K562 (cell line): Measurements from ENCODE around the gene HJV. TPM values are rescaled to one million over a fixed set of nuclear protein-coding genes. Genes with fewer than 3 reads are reported as not detected.

Experiments
- ATAC-seq: fragments of 200-7000 bp; cut with Tn5 transposase; 3 replicates; pipeline ENCODE4 v1.9.1; 2020; ENCODE audit warnings: moderate library complexity
- BruUV-seq: library from RNA; stranded (reverse); fragments of 400-500 nt; replicated peaks from 2 replicates; lab custom pipeline; 2021; lab: Mats Ljungman, UMichigan
- CTCF ChIA-PET: fragments of 300-600 bp; formaldehyde crosslinking; extraction: SDS; loops from one replicate; lab custom pipeline; 2021; ENCODE audit warnings: low intra/inter-chr PET ratio; lab: Yijun Ruan, JAX
- POLR2A ChIA-PET: fragments of 300-600, 350-650 bp; sonication (Branson Sonifier 250); formaldehyde crosslinking; extraction: SDS; loops from one replicate; lab custom pipeline; 2021; ENCODE audit warnings: antibody characterized with exemption, inconsistent platforms; lab: Yijun Ruan, JAX
- DNase-seq, 4 experiments: peaks; one replicate each; pipeline versions ENCODE4 v3.0.0 to v3.0.0-alpha.2; 2011 to 2018; ENCODE audit warnings: low spot score in 3 of 4, mixed read lengths in 3 of 4; ENCODE audit errors: extremely low read depth in 1 of 4
- FAIRE-seq: peaks from 2 replicates; lab custom pipeline; 2011; peaks lifted over from hg19 to GRCh38; lab: Jason Lieb, UNC
- H2AFZ ChIP-seq: 2 replicates; pipeline ENCODE4 v1.6.0; 2011; ENCODE audit warnings: low read depth, low read length, control low read depth, inconsistent platforms
- H3K27ac ChIP-seq: fragments of 200-600 bp; 3 replicates; pipeline ENCODE4 v1.8.0; 2011; ENCODE audit warnings: low read depth, mild to moderate bottlenecking, control low read depth, inconsistent platforms, low read length, moderate library complexity, mixed read lengths; ENCODE audit errors: extremely low read depth
- H3K27me3 ChIP-seq, 2 experiments: fragments of 300-600 bp in 1 of 2; 2 replicates in 1 of 2; 3 replicates in 1 of 2; pipeline versions ENCODE4 v1.6.0 to v1.8.0; 2011; ENCODE audit warnings: inconsistent platforms in 2 of 2, low read length in 2 of 2, mild to moderate bottlenecking in 1 of 2, mixed read lengths in 1 of 2, moderate library complexity in 1 of 2; ENCODE audit not compliant: control insufficient read depth in 2 of 2, insufficient read depth in 2 of 2
- H3K36me3 ChIP-seq: fragments of 300-600 bp; 3 replicates; pipeline ENCODE4 v1.8.0; 2011; ENCODE audit warnings: mild to moderate bottlenecking, low read length, inconsistent platforms; ENCODE audit not compliant: control insufficient read depth, insufficient read depth
- H3K4me1 ChIP-seq, 2 experiments: fragments of 200-600 bp in 1 of 2; replicated peaks in 1 of 2; 2 replicates in 1 of 2; 3 replicates in 1 of 2; pipeline versions ENCODE4 v1.5.1 to v1.8.0; 2011; ENCODE audit warnings: inconsistent platforms in 2 of 2, low read length in 2 of 2, mild to moderate bottlenecking in 1 of 2, mixed read lengths in 1 of 2, moderate library complexity in 1 of 2; ENCODE audit not compliant: control insufficient read depth in 2 of 2, insufficient read depth in 2 of 2
- H3K4me2 ChIP-seq: 2 replicates; pipeline ENCODE4 v1.6.1; 2011; ENCODE audit warnings: low read length, control low read depth, inconsistent platforms, mixed read lengths; ENCODE audit not compliant: insufficient read depth
- H3K4me3 ChIP-seq: fragments of 200-600 bp; sonication (generic), shearing (Covaris generic); 2 replicates; pipeline ENCODE4 v1.5.1; 2016; ENCODE audit warnings: control low read depth, inconsistent platforms
- H3K79me2 ChIP-seq: fragments of 200-600 bp; 3 replicates; pipeline ENCODE4 v1.8.0; 2011; ENCODE audit warnings: low read length, inconsistent platforms; ENCODE audit not compliant: control insufficient read depth, insufficient read depth
- H3K9ac ChIP-seq, 2 experiments: 2 replicates each; pipeline versions ENCODE4 v1.6.0 to v1.6.1; 2011; ENCODE audit warnings: low read depth in 2 of 2, low read length in 2 of 2, control low read depth in 1 of 2, inconsistent platforms in 1 of 2, mild to moderate bottlenecking in 1 of 2, mixed read lengths in 1 of 2; ENCODE audit not compliant: insufficient read depth in 1 of 2
- H3K9me1 ChIP-seq: one replicate; pipeline ENCODE4 v1.6.0; 2011; ENCODE audit warnings: inconsistent platforms, mild to moderate bottlenecking, low read length, moderate library complexity; ENCODE audit not compliant: control insufficient read depth, insufficient read depth
- H3K9me3 ChIP-seq: replicated peaks from 2 replicates; pipeline ENCODE4 v1.5.1; 2011; ENCODE audit warnings: low read depth, low read length, inconsistent platforms; ENCODE audit not compliant: control insufficient read depth, insufficient read depth
- H4K20me1 ChIP-seq: replicated peaks from 2 replicates; pipeline ENCODE4 v1.6.1; 2011; ENCODE audit warnings: low read length, inconsistent platforms, mixed read lengths; ENCODE audit not compliant: control insufficient read depth, insufficient read depth
- ATF6 ChIP-seq: sonication (generic); formaldehyde crosslinking; IDR thresholded peaks from 2 replicates; pipeline ENCODE4 v1.4.0; 2020; ENCODE audit warnings: mild to moderate bottlenecking, missing genetic modification reagents
- BACH1 ChIP-seq: fragments of 200-800 bp; sonication (Bioruptor generic); IDR thresholded peaks from 2 replicates; pipeline ENCODE4 v1.6.1; 2016; ENCODE audit warnings: missing genetic modification characterization, missing compliant biosample characterization
- CAMTA2 ChIP-seq: fragments of 250-450 bp; sonication (Bioruptor Pico); conservative IDR thresholded peaks from 2 replicates; pipeline ENCODE4 v1.5.1; 2022
- ELF1 ChIP-seq: fragments of 200-800 bp; sonication (Bioruptor generic); IDR thresholded peaks from 2 replicates; pipeline ENCODE4 v1.6.1; 2016; ENCODE audit warnings: missing genetic modification characterization, missing compliant biosample characterization
- MLLT1 ChIP-seq, 2 experiments: fragments of 450-650 bp; IDR thresholded peaks; 2 replicates each; pipeline ENCODE4 v1.6.1; 2016
- NR4A1 ChIP-seq, 2 experiments: fragments of 250-450 bp in 1 of 2; fragments of 450-650 bp in 1 of 2; sonication (Bioruptor Pico) in 1 of 2; IDR thresholded peaks; 2 replicates each; pipeline versions ENCODE4 v1.4.0 to v1.6.1; 2016 to 2020; ENCODE audit warnings: mild to moderate bottlenecking in 2 of 2, missing compliant biosample characterization in 1 of 2, missing genetic modification characterization in 1 of 2, moderate library complexity in 1 of 2
- PCBP2 ChIP-seq: fragments of 200-400 bp; formaldehyde crosslinking; IDR thresholded peaks from 2 replicates; pipeline ENCODE4 v1.6.1; 2018; ENCODE audit warnings: low read length, low read depth, mild to moderate bottlenecking, moderate library complexity; ENCODE audit not compliant: poor library complexity, severe bottlenecking
- PHTF2 ChIP-seq: fragments of 250-450 bp; sonication (Bioruptor Pico); IDR thresholded peaks from 2 replicates; pipeline ENCODE4 v1.5.0; 2021; ENCODE audit warnings: mild to moderate bottlenecking
- POLR2B ChIP-seq: fragments of 450-650 bp; IDR thresholded peaks from 2 replicates; pipeline ENCODE4 v1.6.1; 2018; ENCODE audit warnings: low read depth; ENCODE audit not compliant: partially characterized antibody
- SP2 ChIP-seq: IDR thresholded peaks from 2 replicates; pipeline ENCODE4 v1.6.1; 2011; ENCODE audit warnings: mild to moderate bottlenecking, low read depth, low read length, moderate library complexity; ENCODE audit not compliant: poor library complexity, severe bottlenecking; ENCODE audit errors: extremely low read depth
- TEAD1 ChIP-seq, 2 experiments: fragments of 450-650 bp in 1 of 2; sonication (generic) in 1 of 2; formaldehyde crosslinking; IDR thresholded peaks; 2 replicates each; pipeline versions ENCODE4 v1.4.0 to v1.8.0; 2020 to 2022; ENCODE audit warnings: mild to moderate bottlenecking in 2 of 2, missing genetic modification reagents in 1 of 2
- ZKSCAN1 ChIP-seq: fragments of 150-350 bp; IDR thresholded peaks from 2 replicates; pipeline ENCODE4 v1.6.1; 2016; ENCODE audit warnings: low read depth, low read length
- ZNF133 ChIP-seq: fragments of 250-450 bp; sonication (Bioruptor Pico); IDR thresholded peaks from 2 replicates; pipeline ENCODE4 v1.4.0; 2020; ENCODE audit warnings: mild to moderate bottlenecking
- ZNF263 ChIP-seq: sonication (generic); formaldehyde crosslinking; IDR thresholded peaks from 2 replicates; pipeline ENCODE4 v1.8.0; 2022; ENCODE audit warnings: mild to moderate bottlenecking, missing genetic modification reagents, borderline replicate concordance
- ZNF277 ChIP-seq: fragments of 250-450 bp; sonication (Bioruptor Pico); IDR thresholded peaks from 2 replicates; pipeline ENCODE4 v1.8.0; 2022; ENCODE audit warnings: inconsistent platforms, mild to moderate bottlenecking, moderate library complexity, borderline replicate concordance
- ZNF644 ChIP-seq: fragments of 200-800 bp; sonication (Bioruptor generic); IDR thresholded peaks from 2 replicates; pipeline ENCODE4 v1.6.1; 2016; ENCODE audit warnings: low read depth, missing genetic modification characterization, missing compliant biosample characterization
- WGBS: fragments of 100-300 bp; shearing (Covaris generic); methylation state at CpG from one replicate; pipeline ENCODE4 v1.1.6; 2016; ENCODE audit warnings: low coverage, mixed read lengths; ENCODE audit not compliant: insufficient coverage; ENCODE audit errors: missing lambda C conversion rate; 5-methylcytosine and 5-hydroxymethylcytosine counted together
- in situ Hi-C: fragments of 300-500 bp; cut with MboI; formaldehyde crosslinking; loops from 4 replicates; pipeline ENCODE4 v1.15.0; 2018; ENCODE audit warnings: inconsistent platforms, mixed read lengths
- intact Hi-C: fragments of 100-400 bp; cut with micrococcal nuclease; formaldehyde crosslinking; loops from 2 replicates; pipeline ENCODE4 v1.14.2; 2022
- polyA plus RNA-seq, 8 experiments: library from polyadenylated mRNA; depleted of rRNA in 4 of 8; stranded (reverse) in 5 of 8; unstranded in 3 of 8; fragments of >200 nt; fragmentation: Nextera tagmentation in 2 of 8; fragmentation: Illumina TruSeq in 1 of 8; extraction: Ambion mirVana in 2 of 8; extraction: Trizol in 1 of 8; gene quantifications; 2 replicates each; pipeline versions ENCODE4 v1.2.1 to v1.2.3, GENCODE V29; 2011 to 2014; ENCODE audit warnings: inconsistent platforms in 1 of 8, missing spikeins in 1 of 8
- total RNA-seq, 7 experiments: library from RNA; depleted of rRNA in 6 of 7; stranded (reverse); fragments of >200 nt in 6 of 7; fragmentation: Illumina TruSeq in 2 of 7; extraction: Trizol in 2 of 7; gene quantifications; 2 replicates each; pipeline versions ENCODE4 v1.2.1 to v1.2.3, GENCODE V29; 2011 to 2021; ENCODE audit warnings: low replicate concordance in 1 of 7

HJV gene
- total and polyA plus RNA-seq, 9 of the 15 experiments (the other 6 are each of a cell fraction or from before 2014, with no cell fraction given): 1.0 to 6.6 (median 2.4) TPM

GRCh38 chr1:146036241-146036964, 14.9 kb upstream of the HJV start:
- DNase-seq (no peak), FAIRE-seq (peak; percentile 76), ATAC-seq (no peak)
- POLR2A ChIA-PET: interaction anchor here (0.6 to 7.7 kb wide), 16 partner anchors 10 to 231 kb away, joined by 3 to 183 read pairs (median 5); partner anchors contain the start of genes ANKRD34A, LIX1L, PIAS3 and POLR3C
- peak overlapping the region; percentile 76 for H3K27ac ChIP-seq
- peak overlapping the region; percentile 99 for H3K4me2 ChIP-seq
- peak overlapping the region; percentile 74 to 85 for H3K9ac ChIP-seq
- in situ Hi-C loops (loop anchor here (25.0 kb wide), 2 partner anchors 276 to 699 kb away; no protein-coding TSS in a partner anchor), intact Hi-C loops (no loop called here)
- CTCF ChIA-PET: interaction anchor here (0.6 kb wide), 1 partner anchor 14 kb away, joined by 3 read pairs; no protein-coding TSS in a partner anchor
- no peaks in the 10 kb centered on the region for H3K79me2 ChIP-seq
- H3K9me3 ChIP-seq: no peaks in the 10 kb centered on the region
- H3K9me1 ChIP-seq: no peaks in the 10 kb centered on the region
- no TSS peak for BruUV-seq
- H3K4me3 ChIP-seq: peak overlapping the region; percentile 78
- H3K36me3 ChIP-seq: no peaks in the 10 kb centered on the region
- H3K27me3 ChIP-seq: no peaks in the 10 kb centered on the region
- H2AFZ ChIP-seq: peak overlapping the region; percentile 87
- H4K20me1 ChIP-seq: no peaks in the 10 kb centered on the region
- WGBS: 1% methylated on average over 10 of the region's 10 CpGs
- peaks cover 5 to 8% of the 10 kb centered on the region in 2 experiments; a peak in 3 of 5 replicates for H3K4me1 ChIP-seq
- TF ChIP-seq CAMTA2 (CRISPR knock-in tag) (no peak), ZNF133 (CRISPR knock-in tag) (no peak), ZKSCAN1 (peak; percentile 40; the same call in 1 of the 2 replicates), TEAD1 (CRISPR knock-in tag; IDR thresholded peaks at IDR 0.05) (no peak; a peak in 1 of 4 replicates), PHTF2 (CRISPR knock-in tag) (no peak), ELF1 (peak; percentile 19; the same call in 1 of the 2 replicates), NR4A1 (CRISPR knock-in tag; IDR thresholded peaks at IDR 0.05) (no peak), NR4A1 (tag; IDR thresholded peaks at IDR 0.05) (no peak), ZNF277 (CRISPR knock-in tag) (no peak), ZNF644 (tag) (no peak), MLLT1 (IDR thresholded peaks at IDR 0.05) (no peak), ZNF263 (no peak), SP2 (no peak), POLR2B (no peak), BACH1 (0 out of 2 replicates have a peak, but pooled peaks have one; percentile 34), PCBP2 (no peak), ATF6 (CRISPR knock-in tag) (no peak)
